BJ (cell line): Measurements from ENCODE around the gene KRT26. TPM values are rescaled to one million over a fixed set of nuclear protein-coding genes. Genes with fewer than 3 reads are reported as not detected.

Experiments used
- CTCF ChIA-PET: fragments of 350-600 bp; formaldehyde crosslinking; extraction: SDS; loops from one replicate; lab custom pipeline; 2021; ENCODE audit warnings: antibody characterized with exemption, inconsistent platforms; lab: Yijun Ruan, JAX
- POLR2A ChIA-PET: fragments of 300-600 bp; sonication (Branson Sonifier 250); formaldehyde crosslinking; extraction: SDS; loops from one replicate; lab custom pipeline; 2021; ENCODE audit warnings: antibody characterized with exemption; lab: Charles Lee
- DNase-seq: peaks from one replicate; pipeline ENCODE4 v3.0.0-alpha.2; 2011; ENCODE audit warnings: low read depth
- H3K27me3 ChIP-seq: 2 replicates; pipeline ENCODE4 v1.6.0; 2011; ENCODE audit warnings: low read length; ENCODE audit not compliant: control insufficient read depth, insufficient read depth
- H3K36me3 ChIP-seq: 2 replicates; pipeline ENCODE4 v1.5.1; 2011; ENCODE audit warnings: low read length; ENCODE audit not compliant: control insufficient read depth, insufficient read depth
- H3K4me3 ChIP-seq: 2 replicates; pipeline ENCODE4 v1.5.1; 2011; ENCODE audit warnings: low read depth, mild to moderate bottlenecking, control low read depth, low read length
- polyA plus RNA-seq: library from polyadenylated mRNA; depleted of rRNA; stranded (reverse); fragments of >200 nt; gene quantifications from 2 replicates; pipeline ENCODE4 v1.2.3, GENCODE V29; 2011
- TF ChIP-seq, protein P1 (sequence below): IDR thresholded peaks from 2 replicates; pipeline ENCODE4 v1.5.1; 2011; ENCODE audit warnings: low read depth, mild to moderate bottlenecking, control low read depth, inconsistent platforms, low read length, moderate library complexity; ENCODE audit not compliant: insufficient read depth

The KRT26 gene
- polyA plus RNA-seq, 1 experiment = not detected

DNA sequence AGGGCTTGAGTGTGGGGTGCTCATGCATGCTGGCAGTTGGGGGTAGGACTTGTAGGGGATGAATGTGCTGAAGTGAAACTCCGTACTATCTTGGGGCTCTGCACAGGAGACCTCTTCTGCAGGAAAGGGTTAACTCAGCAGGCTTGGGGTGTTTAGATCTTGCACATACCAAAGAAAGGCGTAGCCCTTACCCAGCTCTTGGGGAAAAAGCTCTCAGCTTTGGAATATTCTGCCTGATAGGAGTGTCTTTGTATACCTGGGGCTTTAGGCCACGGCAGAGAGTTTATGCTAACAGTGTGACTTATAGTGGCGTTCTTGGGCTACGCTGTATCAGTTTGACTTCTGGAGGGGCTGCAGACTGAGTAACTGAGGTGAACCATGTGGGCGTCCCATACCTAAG is 38.0 kb downstream of the KRT26 start:
- POLR2A ChIA-PET = no interaction called here
- H3K27me3 ChIP-seq = peaks cover 9% of the 10 kb centered on the region

DNA sequence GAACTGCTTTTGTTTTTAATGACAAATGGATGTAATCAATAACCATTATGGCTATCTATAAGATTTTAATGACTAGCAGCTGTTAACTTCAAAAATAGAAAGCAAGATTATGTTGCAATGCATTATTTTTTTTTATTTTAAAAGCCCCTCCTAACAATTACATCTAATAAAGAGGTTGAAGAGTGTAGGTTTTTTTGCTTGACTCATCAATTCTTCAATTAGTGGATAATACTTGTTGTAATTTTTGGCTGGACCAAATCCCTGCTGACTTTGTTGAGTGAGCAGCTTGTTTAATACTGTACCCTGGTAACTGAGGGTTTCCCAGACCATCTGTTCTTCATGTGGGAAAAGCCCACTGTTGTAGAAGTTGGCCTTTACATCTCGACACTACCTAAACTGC is 41.0 kb downstream of the KRT26 start:
- TF ChIP-seq, protein P1, sequence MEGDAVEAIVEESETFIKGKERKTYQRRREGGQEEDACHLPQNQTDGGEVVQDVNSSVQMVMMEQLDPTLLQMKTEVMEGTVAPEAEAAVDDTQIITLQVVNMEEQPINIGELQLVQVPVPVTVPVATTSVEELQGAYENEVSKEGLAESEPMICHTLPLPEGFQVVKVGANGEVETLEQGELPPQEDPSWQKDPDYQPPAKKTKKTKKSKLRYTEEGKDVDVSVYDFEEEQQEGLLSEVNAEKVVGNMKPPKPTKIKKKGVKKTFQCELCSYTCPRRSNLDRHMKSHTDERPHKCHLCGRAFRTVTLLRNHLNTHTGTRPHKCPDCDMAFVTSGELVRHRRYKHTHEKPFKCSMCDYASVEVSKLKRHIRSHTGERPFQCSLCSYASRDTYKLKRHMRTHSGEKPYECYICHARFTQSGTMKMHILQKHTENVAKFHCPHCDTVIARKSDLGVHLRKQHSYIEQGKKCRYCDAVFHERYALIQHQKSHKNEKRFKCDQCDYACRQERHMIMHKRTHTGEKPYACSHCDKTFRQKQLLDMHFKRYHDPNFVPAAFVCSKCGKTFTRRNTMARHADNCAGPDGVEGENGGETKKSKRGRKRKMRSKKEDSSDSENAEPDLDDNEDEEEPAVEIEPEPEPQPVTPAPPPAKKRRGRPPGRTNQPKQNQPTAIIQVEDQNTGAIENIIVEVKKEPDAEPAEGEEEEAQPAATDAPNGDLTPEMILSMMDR = no peak
- no peaks in the 10 kb centered on the region for H3K36me3 ChIP-seq
- ChIA-PET POLR2A (no interaction called here), CTCF (interaction anchor here (1.2 to 1.4 kb wide), 3 partner anchors 32 to 917 kb away, joined by 3 to 4 read pairs (median 3); no protein-coding TSS in a partner anchor)
- peaks cover 3% of the 10 kb centered on the region for H3K27me3 ChIP-seq
- no peak overlapping the region for H3K4me3 ChIP-seq
- DNase-seq = no peak

More for the DNA sequence above, 38.0 kb downstream of the KRT26 start:
- DNase-seq = no peak
- CTCF ChIA-PET = interaction anchor here (1.2 kb wide), 1 partner anchor 9 kb away, joined by 3 read pairs; no protein-coding TSS in a partner anchor
- Histone ChIP-seq H3K36me3 (no peaks in the 10 kb centered on the region), H3K4me3 (no peak overlapping the region)
- TF ChIP-seq, protein P1 = no peak

DNA sequence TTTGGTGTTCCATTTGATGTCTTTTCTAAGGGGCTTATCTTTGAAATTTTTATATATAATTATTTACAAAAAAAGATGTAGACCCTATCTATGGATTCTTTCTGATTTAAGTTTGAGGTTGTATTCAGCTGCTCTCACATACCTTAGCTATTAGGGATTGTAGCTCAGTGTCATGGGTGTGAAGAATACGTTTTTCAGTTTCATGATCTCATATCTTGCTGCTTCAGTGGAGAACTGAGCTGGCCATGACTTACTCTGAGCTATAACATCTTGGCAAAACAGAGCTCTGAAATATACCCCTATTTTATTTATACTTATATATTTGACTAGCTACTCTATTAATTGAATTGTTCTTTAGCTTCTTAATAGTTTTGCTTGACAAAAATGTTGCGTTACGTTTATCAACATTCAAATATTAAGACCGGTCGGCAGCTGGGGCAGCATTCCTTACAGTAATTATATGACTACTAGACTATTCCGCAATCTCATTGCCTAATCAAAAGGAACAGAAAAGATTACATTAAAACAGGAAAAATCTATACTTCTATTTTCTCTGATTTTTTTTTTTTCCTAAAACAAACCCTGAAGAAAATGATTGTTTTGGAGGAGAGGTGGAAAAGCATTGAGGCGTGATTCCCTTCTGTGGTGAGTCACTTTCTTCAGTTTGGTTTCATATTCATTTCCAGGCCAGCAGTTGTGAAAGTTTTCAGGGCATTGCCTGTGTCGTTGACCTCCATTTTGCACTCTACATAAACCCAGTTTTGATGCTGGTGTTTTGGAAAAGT is 44.4 kb downstream of the KRT26 start:
- no peak for DNase-seq
- TF ChIP-seq, protein P1 = no peak
- Histone ChIP-seq H3K27me3 (peaks cover 7% of the 10 kb centered on the region), H3K4me3 (no peak overlapping the region), H3K36me3 (no peaks in the 10 kb centered on the region)
- CTCF ChIA-PET = interaction anchor here (0.8 to 0.9 kb wide), 2 partner anchors 108 to 113 kb away, joined by 3 read pairs; no protein-coding TSS in a partner anchor
- POLR2A ChIA-PET = no interaction called here

DNA sequence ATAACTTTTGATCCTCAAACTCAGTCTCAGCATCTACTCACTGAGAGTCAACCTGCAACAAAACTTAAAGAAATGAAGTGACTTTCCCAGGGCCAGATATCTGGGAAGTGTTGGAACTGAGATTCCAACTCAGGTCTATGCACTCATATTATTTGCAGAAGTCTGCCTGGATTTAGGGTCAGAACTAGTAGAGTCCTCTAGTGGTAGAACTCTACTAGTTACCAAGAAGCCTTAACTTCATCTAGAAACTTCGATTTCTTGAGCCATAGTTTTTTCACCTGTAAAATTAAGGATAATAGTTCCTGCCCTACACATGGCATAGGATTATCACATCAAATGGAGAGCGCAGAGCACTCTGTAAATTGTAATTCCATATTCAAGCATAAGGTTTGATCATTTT is 45.1 kb downstream of the KRT26 start:
- Histone ChIP-seq H3K36me3 (no peaks in the 10 kb centered on the region), H3K27me3 (peaks cover 7% of the 10 kb centered on the region), H3K4me3 (no peak overlapping the region)
- ChIA-PET CTCF (interaction anchor here (0.8 to 0.9 kb wide), 2 partner anchors 107 to 112 kb away, joined by 3 read pairs; no protein-coding TSS in a partner anchor), POLR2A (no interaction called here)
- TF ChIP-seq, protein P1 = peak; percentile 40; the same call in 1 of the 2 replicates
- DNase-seq = no peak

DNA sequence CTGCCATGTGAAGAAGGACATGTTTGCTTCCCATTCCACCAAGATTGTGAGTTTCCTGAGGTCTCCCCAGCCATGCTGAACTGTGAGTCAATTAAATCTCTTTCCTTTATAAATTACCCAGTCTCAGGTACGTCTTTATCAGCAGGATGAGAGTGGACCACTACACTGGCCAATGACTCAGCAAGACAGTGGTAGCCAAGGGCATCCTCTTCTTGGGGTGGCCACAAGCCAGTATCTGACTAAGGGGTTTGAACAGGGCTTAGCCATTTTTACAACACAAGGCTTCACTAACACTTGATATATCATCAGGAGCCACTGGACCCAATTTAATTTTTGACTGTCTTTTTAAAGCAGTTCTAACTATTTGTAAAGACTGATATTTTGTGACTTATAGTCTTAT is 47.3 kb downstream of the KRT26 start:
- Histone ChIP-seq H3K4me3 (no peak overlapping the region), H3K27me3 (peaks cover 5% of the 10 kb centered on the region; the same call in 1 of the 2 replicates), H3K36me3 (no peaks in the 10 kb centered on the region)
- ChIA-PET POLR2A (no interaction called here), CTCF (no interaction called here)
- TF ChIP-seq, protein P1 = no peak
- no peak for DNase-seq
